ENCODE data around the gene PLA2G3. TPM values are rescaled to one million over a fixed set of nuclear protein-coding genes. Genes with fewer than 3 reads are reported as not detected.
A peak's percentile ranks its signal among the peaks of the same experiment; 100 is the strongest.

Gene PLA2G3
- 2.0 TPM in 1 of 2 replicates, not detected in the other for total RNA-seq

DNA sequence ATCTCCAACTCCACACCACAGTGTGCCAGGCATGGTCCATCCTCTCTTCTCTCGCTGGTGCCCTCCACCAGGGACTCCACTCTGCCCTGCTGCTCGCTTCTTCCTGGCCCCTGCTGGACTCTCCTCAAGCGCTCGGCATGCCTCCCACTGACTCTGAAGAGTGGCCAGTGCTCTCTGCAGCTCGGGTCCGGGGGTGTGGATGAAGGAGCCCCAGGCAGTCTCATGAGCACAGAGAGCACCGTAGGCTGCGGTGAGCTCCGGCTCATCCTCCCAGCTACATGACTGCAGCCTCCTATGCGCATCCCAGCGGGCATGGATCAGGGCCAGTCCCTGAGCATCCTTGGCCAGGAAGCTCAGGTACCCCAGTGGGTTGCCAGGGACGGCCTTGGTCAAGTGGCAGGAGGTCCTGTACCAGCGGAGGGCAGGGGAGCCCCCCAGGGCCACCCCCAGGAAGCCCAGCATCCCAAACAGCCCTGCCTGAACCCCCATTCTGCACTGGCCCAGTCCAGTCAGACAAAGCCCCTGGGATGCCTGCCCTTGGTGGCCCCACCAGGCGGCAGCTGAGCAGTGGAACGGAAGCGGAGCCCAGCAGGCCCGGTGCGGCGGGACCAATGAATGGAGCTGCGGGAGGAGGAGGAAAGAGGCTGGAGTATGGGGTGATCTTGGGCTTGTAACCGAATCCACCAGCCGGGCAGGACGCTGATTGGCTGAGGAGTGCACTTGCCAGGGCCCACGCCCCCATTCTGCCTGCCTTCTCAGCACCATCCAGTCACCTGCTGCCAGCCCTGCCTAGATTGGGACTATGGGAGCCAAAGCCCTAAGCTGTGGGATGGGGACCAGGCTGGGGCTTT lies at the start of gene PLA2G3:
TSS of gene PLA2G3 (minus strand) at position 643 of the 851 bp plus-strand sequence. CDS start at position 489, 154 bp downstream.
- TF ChIP-seq CTCF (conservative IDR thresholded peaks at IDR 0.05; ENCODE audit: low read depth, low read length) = no peak
- DNase-seq (ENCODE audit: low read depth) = no peak
- no peak within 1 kb of the TSS for H3K4me3 ChIP-seq (ENCODE audit: low read depth, low read length)

DNA sequence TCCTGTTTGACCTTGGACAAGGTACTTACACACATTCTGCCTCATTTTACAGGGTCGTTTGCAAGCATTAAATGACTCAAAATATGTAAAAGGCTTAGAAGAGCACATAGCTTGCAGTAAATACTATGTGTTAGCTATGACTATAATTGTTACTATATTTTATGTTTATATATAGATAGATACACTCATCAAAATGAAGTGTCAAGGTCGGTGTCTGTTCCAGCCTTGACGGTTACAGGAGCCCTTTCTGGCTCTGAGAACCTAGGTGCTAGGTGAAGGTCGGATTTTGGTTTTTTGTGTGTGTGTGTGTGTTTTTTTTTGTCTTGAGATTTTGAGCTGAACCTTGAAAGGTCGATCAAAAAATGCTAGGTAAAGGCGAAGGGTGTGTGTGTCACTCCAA lies 47.3 kb upstream of the PLA2G3 start:
- no peak for TF ChIP-seq CTCF (conservative IDR thresholded peaks at IDR 0.05; ENCODE audit: low read depth, low read length)
- no peak for DNase-seq (ENCODE audit: low read depth)
- no peak overlapping the region for H3K4me3 ChIP-seq (ENCODE audit: low read depth, low read length)

- no peak for TF ChIP-seq CTCF (conservative IDR thresholded peaks at IDR 0.05; ENCODE audit: low read depth, low read length)
- DNase-seq (ENCODE audit: low read depth) = no peak
- no peak overlapping the region for H3K4me3 ChIP-seq (ENCODE audit: low read depth, low read length)
Observed at GRCh38 chr22:31185056-31185455, 44.7 kb upstream of the PLA2G3 start.

- H3K4me3 ChIP-seq (ENCODE audit: low read depth, low read length) = no peak overlapping the region
- DNase-seq (ENCODE audit: low read depth) = no peak
- no peak for TF ChIP-seq CTCF (conservative IDR thresholded peaks at IDR 0.05; ENCODE audit: low read depth, low read length)
Observed at GRCh38 chr22:31184015-31184414, 43.7 kb upstream of the PLA2G3 start.

GRCh38 chr22:31179345-31179744 lies 39.0 kb upstream of the PLA2G3 start:
- H3K4me3 ChIP-seq (ENCODE audit: low read depth, low read length) = no peak overlapping the region
- no peak for TF ChIP-seq CTCF (conservative IDR thresholded peaks at IDR 0.05; ENCODE audit: low read depth, low read length)
- peak; percentile 56 for DNase-seq (ENCODE audit: low read depth)

DNA sequence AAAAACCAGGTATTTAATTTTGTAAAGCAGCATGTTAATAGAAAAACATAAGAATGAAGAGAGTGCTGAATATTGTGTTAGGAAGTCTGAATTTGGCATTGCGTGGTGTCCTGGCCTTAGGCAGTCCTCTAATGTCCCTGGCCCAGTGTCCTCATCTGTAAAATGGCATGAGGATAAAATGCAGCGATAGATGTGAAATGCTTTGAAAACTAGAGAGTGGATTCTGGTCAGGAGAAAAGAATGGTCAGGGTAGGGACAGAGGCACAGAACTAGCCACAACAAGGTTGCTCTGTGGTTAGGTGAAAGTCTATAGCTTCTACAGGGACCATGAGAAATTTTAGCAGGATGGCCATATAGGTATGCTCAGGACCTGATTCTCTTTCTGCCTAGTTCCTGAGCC lies 38.6 kb upstream of the PLA2G3 start:
- no peak for TF ChIP-seq CTCF (conservative IDR thresholded peaks at IDR 0.05; ENCODE audit: low read depth, low read length)
- DNase-seq (ENCODE audit: low read depth) = no peak
- H3K4me3 ChIP-seq (ENCODE audit: low read depth, low read length) = no peak overlapping the region

Measured in epithelial cell of proximal tubule (primary cell).